Measurements from ENCODE around the gene CACNA1C.

- TF ChIP-seq CTCF (conservative IDR thresholded peaks at IDR 0.05; ENCODE audit: low read depth, low read length) (no peak), POLR2A (IDR thresholded peaks at IDR 0.05; ENCODE audit: low read depth, low read length) (no peak), RCOR1 (IDR thresholded peaks at IDR 0.05; ENCODE audit: insufficient replicate concordance, low read length) (no peak), BHLHE40 (IDR thresholded peaks at IDR 0.05; ENCODE audit: low read depth, low read length) (no peak), CEBPB (IDR thresholded peaks at IDR 0.05; ENCODE audit: low read depth, low read length) (no peak), SMC3 (IDR thresholded peaks at IDR 0.05; ENCODE audit: low read depth, low read length) (no peak), MAFK (IDR thresholded peaks at IDR 0.05; ENCODE audit: low read depth, low read length) (no peak), MAZ (IDR thresholded peaks at IDR 0.05; ENCODE audit: borderline replicate concordance, low read depth, low read length) (no peak), MXI1 (IDR thresholded peaks at IDR 0.05; ENCODE audit: borderline replicate concordance, low read depth, low read length) (no peak)
Observed at GRCh38 chr12:2606186-2606910, 553.6 kb downstream of the CACNA1C start.

All from IMR-90 (cell line).